ENCODE measurements around the gene HES2.

DNA sequence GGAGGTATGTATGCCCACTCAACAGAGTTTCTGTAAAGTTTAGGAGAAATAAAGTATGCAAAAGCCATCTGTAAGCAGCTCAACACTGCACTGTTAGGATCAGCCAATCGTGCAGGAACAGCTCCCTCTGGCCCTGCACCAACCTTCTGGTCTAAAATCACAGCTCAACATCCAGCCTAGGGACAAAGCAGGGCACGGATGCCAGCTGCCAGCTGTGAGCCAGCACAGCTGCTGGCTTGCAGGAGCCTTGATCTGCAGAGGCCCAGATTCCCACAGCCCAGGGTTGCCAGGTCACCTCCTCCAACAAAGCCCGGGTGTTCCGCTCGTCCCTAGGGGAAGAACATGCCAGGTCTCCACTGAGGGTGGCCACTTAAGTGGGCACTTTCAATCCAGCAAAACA is 34.8 kb downstream of the HES2 start:
- TF ChIP-seq, protein P1, sequence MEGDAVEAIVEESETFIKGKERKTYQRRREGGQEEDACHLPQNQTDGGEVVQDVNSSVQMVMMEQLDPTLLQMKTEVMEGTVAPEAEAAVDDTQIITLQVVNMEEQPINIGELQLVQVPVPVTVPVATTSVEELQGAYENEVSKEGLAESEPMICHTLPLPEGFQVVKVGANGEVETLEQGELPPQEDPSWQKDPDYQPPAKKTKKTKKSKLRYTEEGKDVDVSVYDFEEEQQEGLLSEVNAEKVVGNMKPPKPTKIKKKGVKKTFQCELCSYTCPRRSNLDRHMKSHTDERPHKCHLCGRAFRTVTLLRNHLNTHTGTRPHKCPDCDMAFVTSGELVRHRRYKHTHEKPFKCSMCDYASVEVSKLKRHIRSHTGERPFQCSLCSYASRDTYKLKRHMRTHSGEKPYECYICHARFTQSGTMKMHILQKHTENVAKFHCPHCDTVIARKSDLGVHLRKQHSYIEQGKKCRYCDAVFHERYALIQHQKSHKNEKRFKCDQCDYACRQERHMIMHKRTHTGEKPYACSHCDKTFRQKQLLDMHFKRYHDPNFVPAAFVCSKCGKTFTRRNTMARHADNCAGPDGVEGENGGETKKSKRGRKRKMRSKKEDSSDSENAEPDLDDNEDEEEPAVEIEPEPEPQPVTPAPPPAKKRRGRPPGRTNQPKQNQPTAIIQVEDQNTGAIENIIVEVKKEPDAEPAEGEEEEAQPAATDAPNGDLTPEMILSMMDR (IDR thresholded peaks at IDR 0.05), result no peak
- TF ChIP-seq POLR2AphosphoS5 (IDR thresholded peaks at IDR 0.05), result no peak

Measured in breast epithelium (tissue), 3 donors.